NCI-H187 treated with DMSO at 0.1 percent for 48 hours (cell line): ENCODE results near the gene PCDH18.

Source experiments
- DNase-seq: peaks from one replicate; lab custom pipeline; 2025; lab: John Stamatoyannopoulos, UW

The PCDH18 gene

DNA sequence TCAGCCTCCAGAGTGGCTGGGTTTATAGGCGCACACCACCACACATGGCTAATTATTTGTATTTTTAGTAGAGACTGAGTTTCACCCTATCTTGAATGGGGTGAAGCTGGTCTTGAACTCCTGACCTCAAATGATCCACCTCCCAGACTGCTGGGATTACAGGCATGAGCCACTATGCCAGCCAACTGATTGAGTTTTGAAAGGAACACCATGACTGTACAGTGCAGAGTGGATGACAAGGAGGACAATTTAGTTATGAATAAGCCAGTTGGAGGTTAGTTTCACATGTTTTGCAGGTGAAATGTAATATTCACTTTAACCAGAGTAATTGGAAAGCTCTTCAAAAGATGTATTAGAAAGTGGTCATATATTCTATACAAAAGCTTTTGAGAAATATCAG, 60.8 kb downstream of the PCDH18 start:
- DNase-seq: no peak

DNA sequence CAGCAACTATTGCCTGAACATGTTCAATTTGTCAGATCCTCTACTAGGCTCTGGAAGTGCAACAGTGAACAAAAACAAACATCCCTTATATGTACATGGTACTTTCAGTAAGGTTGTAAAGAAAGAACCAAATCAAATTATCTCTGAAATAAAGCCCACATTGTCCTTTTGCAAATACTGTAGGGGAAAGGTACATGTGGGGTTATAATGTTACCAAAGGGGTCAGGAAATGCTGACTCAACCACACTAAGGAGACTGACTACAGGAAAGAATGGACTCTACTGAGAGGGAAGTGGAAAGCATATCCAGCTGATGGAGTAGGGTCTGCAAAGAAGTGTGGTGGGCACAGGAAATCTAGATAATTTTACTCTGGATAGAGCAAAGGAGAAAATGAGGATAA, 61.5 kb downstream of the PCDH18 start:
- no peak for DNase-seq
